GM12873 (cell line): Measurements from ENCODE around the gene POLR3C.

Experiments
- TF ChIP-seq, protein P1 (sequence below): IDR thresholded peaks from 2 replicates; pipeline ENCODE4 v1.5.1; 2012; ENCODE audit warnings: low read depth, mild to moderate bottlenecking, moderate library complexity, low read length, control low read depth; ENCODE audit not compliant: insufficient read depth; ENCODE audit errors: missing control alignments

The POLR3C gene

DNA sequence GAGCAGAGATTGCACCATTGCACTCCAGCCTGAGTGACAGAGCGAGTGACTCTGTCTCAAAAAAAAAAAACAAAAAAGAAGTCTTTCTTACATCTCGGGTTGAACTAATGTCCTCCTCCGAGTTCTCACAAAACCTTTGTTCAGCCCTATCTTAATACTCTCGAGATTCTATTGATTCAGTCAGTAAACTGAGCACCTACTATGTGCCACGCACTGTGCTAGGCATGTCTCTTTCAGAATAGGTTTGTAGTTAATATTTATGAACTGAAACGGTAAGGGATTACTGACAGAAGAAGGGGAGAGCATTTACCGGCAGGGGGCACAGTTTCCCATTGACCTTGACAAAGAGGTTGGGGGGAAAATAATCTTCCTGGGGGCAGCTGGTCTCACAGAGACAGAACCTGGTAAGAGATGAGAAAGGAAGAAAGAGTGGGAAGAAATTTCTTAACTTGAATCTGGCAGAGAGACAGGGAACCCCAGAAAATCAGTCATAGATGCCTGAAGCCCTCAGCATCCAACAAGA is 31.5 kb downstream of the POLR3C start:
- TF ChIP-seq, protein P1, sequence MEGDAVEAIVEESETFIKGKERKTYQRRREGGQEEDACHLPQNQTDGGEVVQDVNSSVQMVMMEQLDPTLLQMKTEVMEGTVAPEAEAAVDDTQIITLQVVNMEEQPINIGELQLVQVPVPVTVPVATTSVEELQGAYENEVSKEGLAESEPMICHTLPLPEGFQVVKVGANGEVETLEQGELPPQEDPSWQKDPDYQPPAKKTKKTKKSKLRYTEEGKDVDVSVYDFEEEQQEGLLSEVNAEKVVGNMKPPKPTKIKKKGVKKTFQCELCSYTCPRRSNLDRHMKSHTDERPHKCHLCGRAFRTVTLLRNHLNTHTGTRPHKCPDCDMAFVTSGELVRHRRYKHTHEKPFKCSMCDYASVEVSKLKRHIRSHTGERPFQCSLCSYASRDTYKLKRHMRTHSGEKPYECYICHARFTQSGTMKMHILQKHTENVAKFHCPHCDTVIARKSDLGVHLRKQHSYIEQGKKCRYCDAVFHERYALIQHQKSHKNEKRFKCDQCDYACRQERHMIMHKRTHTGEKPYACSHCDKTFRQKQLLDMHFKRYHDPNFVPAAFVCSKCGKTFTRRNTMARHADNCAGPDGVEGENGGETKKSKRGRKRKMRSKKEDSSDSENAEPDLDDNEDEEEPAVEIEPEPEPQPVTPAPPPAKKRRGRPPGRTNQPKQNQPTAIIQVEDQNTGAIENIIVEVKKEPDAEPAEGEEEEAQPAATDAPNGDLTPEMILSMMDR, result no peak

DNA sequence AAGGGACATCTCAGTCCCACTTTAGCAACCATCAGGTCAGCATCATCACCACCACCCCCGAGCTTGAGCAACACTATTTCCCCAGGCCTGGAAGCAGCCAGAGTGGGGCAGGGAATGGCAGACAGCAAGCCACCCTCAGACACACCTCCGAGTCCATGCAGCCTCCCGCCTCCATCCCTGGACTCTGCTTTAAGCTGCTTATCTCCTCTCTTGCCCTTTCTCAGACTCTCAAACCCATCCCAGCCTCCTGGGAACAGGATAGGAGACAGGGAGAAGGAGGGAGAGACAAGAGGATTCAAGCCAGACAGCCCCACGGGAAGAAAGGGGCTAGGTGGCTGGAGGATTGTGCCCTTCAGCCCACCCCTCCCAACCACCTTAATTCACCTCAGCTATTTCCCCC is 33.2 kb downstream of the POLR3C start:
- TF ChIP-seq, protein P1, result no peak

DNA sequence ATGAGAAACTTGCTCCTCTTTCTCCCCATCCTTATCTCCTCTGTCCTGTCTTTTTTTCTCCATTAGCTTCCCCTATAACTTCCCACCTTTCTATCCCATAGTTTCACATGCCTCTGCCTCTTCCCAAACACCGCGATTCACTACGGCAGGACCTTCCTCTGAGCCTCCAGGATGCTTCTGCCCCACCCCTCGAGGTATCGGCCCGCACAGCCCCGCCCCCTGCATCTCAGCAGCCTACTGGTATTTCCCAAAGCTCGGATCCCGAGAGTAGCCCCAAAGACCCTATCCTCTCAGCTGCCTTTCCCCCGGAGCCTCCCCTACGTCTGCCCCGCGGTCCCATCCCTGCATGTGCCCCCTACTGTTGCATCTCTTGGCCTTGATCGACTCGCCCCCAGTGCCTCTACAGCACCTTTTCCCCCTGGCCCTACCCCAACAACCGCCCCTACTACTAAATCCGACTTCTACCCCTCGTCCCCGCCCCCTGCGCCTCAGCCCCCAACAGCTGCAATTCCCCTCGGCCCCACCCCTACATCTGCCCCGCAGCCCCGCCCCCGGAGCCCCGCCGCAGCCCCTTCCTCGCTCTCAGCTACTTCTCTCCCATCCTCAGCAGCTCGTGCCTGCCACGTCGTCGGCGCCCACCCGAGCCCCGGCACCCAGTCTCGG is 34.4 kb downstream of the POLR3C start:
- TF ChIP-seq, protein P1, result no peak

DNA sequence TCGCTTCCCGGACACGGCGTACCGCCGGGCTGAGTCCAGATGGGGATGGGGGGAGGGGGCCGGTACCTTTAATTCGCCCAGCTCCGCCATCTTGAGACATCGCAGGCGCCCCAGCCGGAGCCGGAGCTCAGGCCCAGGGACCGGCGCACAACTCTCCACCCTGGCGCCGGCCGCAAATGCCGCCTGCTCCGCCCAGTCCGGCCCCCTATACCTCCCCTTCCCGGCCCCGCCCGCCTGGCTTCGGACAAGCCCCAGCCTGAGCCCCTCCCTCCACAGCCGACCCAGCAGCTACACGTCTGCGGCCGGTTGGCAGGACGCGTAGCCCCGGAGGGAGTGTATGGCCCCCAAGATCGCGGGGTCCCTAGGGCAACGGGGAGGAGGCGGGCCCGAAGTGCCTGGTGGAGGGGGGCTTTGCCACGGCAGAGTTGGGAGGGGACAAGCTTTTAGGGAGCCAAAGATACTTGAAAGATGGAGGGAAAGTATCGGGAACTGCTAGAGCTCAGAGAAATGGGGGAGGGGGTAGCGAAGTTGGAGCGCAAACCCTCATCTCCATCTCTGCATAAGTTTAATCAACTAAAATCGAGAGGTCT is 35.0 kb downstream of the POLR3C start, which contains the start of gene PIAS3:
PIAS3 (minus strand) TSS at position 181 of the 590 bp plus-strand sequence; CDS start at position 90, 91 bp downstream.
- TF ChIP-seq, protein P1, result no peak

DNA sequence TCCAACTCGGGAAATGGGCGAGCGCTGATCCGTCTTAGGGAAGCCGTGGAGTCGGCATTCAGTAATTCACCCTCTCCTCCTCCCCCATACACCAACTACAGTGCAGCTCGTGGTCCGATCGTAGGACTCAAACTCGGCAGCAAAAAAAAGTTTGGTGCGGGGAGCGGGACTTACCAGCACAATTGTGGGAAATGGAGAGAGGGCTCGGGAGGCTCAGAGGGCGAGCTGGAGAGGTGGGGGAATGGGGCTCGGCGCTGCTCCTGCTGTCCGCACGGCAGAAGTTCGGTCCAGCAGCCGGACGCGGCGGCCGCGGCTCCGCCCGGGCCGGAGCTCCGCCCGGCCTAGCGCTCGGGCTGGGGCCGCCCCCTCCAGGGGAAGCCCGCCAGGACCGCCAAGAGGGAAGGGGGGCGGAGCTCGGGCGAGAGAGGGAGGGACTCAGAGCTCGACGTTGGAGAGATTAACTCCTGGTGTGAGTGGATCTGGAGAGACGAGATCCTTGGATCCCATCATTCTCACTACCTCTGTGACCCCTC is 35.6 kb downstream of the POLR3C start:
- TF ChIP-seq, protein P1, result no peak

DNA sequence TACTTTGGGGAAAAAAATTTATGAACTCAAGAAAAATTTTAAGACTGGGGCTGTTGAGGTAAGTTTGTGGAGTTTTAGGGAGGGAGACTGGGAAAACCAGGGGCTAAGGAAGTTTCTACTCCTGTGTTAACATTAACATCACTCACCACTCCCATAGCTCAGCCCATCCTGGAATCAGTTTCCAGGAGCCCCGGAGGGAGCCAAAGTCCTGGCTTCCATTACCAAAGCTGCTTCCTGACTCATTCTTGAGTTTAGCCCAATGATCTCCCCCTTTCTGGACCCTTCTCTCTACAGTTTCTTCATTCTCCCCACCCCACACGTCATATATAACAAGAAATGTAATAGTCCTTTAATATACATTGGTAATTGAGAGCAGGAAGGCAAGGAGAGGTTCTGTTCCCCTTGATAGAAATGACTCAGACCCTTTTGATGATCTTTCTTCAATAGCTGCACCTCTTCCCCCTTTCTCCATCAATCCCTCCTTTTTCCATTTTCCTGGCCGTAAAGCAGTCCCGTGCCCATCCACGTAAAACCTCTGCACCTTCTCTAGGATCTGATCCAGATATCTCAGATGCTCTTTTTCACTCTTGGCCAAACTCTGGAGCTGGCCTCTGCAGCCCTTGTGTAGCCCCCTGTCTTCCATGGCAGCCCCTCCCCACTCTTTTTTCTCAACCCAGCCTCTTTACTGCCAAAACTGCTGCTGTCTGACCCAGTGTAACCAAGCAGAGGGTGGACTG is 39.5 kb downstream of the POLR3C start:
- TF ChIP-seq, protein P1, result no peak

DNA sequence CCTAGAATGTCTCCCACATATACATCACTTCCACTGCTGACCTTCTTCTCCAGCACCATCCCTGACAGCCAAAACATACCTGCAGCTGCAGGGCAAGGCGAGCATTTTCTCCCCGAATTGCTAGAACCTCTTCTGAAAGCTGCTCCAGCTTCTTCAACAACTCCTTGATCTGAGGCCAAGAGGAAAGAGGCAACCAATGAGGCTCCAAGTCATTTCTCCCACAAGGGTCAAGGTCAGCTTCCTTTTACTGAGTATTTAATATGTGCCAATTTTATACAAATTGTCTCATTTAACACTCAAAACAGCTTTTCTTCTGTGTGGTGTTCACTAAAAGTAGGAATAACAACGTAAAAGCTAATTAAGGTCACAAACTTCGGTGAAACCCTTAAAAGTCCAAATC is 44.2 kb downstream of the POLR3C start:
- TF ChIP-seq, protein P1, result no peak
